Posterior cingulate gyrus (tissue), 11 donors: Measurements from ENCODE around the gene HAUS6.
"Not testable (repeated sequence)": the region's sequence is repeated elsewhere in the genome, so short reads cannot be mapped to it uniquely, and the experiment has no call there.

Experiments used
- DNase-seq, 10 donors: peaks; one replicate each; pipeline versions ENCODE4 v3.0.0 to v3.0.0-alpha.2; 2020 to 2021; ENCODE audit warnings: mixed read lengths in 3 of 10
- intact Hi-C: fragments of 100-400 bp; cut with DNase I; formaldehyde crosslinking; loops from one replicate; pipeline ENCODE4 v1.15.1; 2023

HAUS6 gene, protein sequence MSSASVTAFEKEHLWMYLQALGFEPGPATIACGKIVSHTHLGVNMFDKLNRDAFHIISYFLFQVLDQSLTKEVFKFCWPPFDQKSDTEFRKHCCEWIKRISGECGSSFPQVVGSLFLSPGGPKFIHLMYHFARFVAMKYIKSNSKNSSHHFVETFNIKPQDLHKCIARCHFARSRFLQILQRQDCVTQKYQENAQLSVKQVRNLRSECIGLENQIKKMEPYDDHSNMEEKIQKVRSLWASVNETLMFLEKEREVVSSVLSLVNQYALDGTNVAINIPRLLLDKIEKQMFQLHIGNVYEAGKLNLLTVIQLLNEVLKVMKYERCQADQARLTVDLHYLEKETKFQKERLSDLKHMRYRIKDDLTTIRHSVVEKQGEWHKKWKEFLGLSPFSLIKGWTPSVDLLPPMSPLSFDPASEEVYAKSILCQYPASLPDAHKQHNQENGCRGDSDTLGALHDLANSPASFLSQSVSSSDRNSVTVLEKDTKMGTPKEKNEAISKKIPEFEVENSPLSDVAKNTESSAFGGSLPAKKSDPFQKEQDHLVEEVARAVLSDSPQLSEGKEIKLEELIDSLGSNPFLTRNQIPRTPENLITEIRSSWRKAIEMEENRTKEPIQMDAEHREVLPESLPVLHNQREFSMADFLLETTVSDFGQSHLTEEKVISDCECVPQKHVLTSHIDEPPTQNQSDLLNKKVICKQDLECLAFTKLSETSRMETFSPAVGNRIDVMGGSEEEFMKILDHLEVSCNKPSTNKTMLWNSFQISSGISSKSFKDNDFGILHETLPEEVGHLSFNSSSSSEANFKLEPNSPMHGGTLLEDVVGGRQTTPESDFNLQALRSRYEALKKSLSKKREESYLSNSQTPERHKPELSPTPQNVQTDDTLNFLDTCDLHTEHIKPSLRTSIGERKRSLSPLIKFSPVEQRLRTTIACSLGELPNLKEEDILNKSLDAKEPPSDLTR

GRCh38 chr9:19102631-19103345, at the start of gene HAUS6:
Gene HAUS6 (minus strand): TSS chr9:19102904. CDS start chr9:19102651, 253 bp downstream.
- intact Hi-C loops: loop anchor here (2.0 to 10.0 kb wide), 2 partner anchors 54 to 132 kb away; partner anchors contain the start of genes DENND4C and RRAGA

DNA sequence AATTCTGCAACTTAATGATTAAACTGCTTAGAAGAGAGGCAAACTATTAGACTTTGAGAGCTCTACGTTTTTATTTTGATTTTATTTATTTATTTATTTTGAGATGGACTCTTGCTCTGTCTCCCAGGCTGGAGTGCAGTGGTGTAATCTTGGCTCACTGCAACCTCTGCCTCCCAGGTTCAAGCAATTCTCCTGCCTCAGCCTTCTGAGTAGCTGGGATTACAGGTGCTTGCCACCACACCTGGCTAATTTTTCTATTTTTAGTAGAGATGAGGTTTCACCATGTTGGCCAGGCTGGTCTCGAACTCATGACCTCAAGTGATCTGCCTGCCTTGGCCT, 49.4 kb upstream of the HAUS6 start:
- peak in 1 of 10 donors; percentile 5 for DNase-seq
- intact Hi-C loops: not testable (repeated sequence)

More at GRCh38 chr9:19102631-19103345, at the start of gene HAUS6:
- DNase-seq: peak; percentile 94 to 100 (median 96)

- intact Hi-C loops: no loop called here
- peak in 1 of 10 donors; percentile 20 for DNase-seq
Observed at GRCh38 chr9:19151425-19152159, 48.9 kb upstream of the HAUS6 start.

GRCh38 chr9:19149230-19149629, 46.5 kb upstream of the HAUS6 start:
- DNase-seq: peak in 1 of 10 donors; percentile 14
- intact Hi-C loops: no loop called here

- intact Hi-C loops: no loop called here
- DNase-seq: peak in 1 of 10 donors; percentile 39
Observed at GRCh38 chr9:19148187-19148586, 45.5 kb upstream of the HAUS6 start.

GRCh38 chr9:19146441-19147024, 43.8 kb upstream of the HAUS6 start:
- intact Hi-C loops: no loop called here
- no peak for DNase-seq

DNA sequence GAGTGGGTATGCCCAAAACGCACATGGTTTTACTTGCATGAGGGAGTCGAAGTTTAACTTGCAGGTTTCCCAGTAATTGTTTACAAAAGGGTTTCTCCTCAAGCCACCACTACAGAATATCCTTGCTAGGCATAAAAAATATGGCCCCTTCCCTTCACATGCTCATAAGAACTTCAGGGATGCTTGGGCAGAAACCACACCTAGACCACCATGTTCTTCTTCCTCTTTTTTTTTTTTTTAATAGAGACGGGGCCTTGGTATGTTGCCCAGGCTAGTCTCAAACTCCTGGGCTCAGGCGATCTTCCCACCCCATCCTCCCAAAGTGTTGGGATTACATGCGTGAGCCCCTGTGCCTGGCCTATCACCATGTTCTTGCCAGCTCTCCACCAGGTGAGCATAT, 43.2 kb upstream of the HAUS6 start:
- DNase-seq: no peak
- intact Hi-C loops: no loop called here

DNA sequence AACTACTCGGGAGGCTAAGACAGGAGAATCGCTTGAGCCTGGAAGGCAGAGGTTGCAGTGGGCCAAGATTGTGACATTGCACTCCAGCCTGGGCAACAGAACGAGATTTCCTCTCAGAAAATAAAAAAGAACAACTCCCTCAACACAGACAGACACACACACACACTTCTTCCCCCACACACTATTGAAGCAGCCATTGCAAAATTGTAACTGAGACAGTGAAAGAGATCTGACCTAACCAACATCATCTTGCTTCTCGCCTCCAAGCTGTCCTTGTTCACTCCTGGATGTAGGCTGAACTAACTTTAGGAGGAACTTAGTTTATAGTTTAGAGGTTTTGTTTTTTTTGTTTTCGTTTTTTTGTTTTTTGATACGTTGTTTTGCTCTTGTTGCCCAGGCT, 37.6 kb upstream of the HAUS6 start:
- intact Hi-C loops: no loop called here
- DNase-seq: no peak

DNA sequence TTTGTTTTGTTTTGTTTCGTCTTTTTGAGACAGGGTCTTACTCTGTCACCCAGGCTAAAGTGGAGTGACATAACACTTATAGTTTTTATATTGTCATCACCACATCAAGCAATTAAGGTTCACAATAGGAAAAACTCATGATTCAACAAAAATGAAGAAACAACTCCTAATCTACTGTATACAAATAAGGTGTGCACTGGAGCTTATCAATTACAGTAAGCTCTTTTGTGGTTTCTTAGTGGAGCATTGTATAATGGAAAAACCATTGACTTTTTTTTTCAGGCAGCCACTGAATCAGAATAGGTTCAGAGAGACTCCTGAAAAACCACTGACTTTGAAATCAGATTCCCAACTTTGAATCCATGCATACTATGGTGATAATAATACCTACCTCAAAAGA, 35.4 kb upstream of the HAUS6 start:
- no peak for DNase-seq
- intact Hi-C loops: no loop called here

DNA sequence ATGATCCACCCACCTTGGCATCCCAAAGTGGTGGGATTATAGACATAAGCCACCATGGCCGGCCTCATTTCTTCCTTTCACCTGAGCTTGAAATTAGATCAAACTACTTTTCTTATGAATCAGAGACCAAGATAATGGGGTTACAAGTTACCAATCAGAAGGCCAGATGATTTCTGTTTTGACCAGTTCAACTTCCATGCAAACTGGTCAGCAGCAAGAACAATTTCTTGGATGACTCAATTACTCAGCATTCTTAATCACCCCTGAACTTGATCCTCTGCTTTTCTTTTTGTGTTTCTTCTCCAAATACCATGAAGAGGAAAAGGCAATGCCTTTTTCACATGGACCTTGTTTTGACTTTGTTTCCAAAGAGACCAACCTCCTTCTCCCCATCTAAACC, 34.6 kb upstream of the HAUS6 start:
- intact Hi-C loops: no loop called here
- DNase-seq: no peak

- no peak for DNase-seq
- intact Hi-C loops: no loop called here
Observed at GRCh38 chr9:19136129-19136528, 33.4 kb upstream of the HAUS6 start.

DNA sequence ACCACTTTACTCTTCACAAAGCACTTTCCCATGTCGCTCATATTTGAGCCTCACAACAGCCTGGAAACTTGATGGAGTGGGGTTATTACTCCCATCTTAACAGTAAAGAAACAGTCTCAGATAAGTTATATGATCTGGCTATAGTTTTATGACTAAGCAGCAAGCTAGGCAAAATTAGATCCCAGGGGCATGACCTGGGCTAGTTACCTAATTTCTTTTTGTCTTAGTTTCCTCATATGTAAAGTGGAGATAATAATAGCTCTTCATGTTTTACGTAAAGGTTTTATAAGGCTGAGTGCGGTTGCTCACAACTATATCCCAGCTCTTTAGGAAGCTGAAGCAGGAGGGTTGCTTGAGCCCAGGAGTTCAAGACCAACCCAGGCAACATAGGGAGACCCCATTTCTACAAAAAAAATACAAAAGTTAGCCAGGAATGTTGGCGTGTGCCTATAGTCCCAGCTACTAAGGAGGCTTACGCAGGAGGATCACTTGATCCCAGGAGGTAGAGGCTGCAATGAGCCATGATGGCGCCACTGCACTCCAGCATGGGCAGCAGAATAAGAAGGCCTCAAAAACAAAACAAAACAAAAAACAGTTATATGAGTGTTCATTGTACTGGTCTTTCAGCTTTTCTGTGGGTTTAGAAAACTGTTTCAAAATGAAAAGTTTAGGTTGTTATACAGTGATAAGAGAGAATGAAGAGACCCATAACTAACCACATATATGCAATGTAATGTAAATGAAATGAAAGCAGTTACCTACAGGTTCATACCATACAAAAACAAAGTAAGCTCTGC, 31.0 kb upstream of the HAUS6 start:
- intact Hi-C loops: no loop called here
- no peak for DNase-seq

DNA sequence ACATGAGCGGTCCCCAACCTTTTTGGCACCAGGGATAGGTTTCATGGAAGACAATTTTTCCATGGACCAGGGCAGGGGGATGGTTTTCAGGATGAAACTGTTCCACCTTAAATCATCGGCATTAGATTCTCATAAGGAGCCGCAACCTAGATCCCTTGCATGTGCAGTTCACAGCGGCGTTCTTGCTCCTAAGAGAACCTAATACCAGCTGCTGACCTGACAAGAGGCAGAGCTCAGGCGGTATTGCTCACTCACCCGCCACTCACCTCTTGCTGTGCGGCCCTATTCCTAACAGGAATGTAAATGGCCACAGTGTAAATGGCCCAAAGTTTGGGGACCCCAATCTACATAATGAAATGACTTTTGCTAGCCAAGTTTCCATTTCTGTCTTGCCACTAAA, 27.7 kb upstream of the HAUS6 start:
- intact Hi-C loops: no loop called here
- DNase-seq: no peak

DNA sequence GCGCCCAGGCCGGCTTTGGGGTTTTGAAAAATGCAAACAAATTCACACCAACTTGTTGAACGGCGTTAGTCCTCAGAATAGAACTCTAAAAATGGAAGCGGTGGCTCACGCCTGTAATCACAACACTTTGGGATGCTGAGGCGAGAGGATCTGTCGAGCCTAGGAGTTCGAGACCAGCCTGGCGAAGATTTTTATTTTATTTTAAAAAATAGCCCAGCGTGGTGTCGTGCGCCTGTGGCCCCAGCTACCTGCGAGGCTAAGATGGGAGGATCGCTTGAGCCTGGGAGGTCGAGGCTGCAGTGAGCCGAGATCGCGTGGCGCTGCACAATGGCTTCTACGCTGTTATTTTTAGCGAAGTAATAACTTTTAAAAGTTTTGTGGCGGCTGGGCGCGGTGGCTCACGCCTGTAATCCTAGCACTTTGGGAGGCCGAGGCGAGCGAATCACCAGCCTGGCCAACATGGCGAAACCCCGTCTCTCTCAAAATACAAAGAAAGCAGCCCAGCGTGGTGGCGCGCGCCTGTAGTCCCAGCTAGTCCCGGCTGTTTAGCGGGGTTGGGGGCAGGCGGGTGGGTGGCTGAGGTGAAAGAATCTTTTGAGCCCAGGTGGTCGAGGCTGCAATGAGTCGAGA, 25.3 kb upstream of the HAUS6 start:
- peak in 2 of 10 donors; percentile 16 to 19 for DNase-seq
- intact Hi-C loops: loop anchor here (10.0 kb wide), 1 partner anchor 47 kb away; no protein-coding TSS in a partner anchor

- intact Hi-C loops: loop anchor here (2.0 to 10.0 kb wide), 2 partner anchors 20 to 50 kb away; no protein-coding TSS in a partner anchor
- DNase-seq: no peak
Observed at GRCh38 chr9:19124430-19124793, 21.7 kb upstream of the HAUS6 start.

DNA sequence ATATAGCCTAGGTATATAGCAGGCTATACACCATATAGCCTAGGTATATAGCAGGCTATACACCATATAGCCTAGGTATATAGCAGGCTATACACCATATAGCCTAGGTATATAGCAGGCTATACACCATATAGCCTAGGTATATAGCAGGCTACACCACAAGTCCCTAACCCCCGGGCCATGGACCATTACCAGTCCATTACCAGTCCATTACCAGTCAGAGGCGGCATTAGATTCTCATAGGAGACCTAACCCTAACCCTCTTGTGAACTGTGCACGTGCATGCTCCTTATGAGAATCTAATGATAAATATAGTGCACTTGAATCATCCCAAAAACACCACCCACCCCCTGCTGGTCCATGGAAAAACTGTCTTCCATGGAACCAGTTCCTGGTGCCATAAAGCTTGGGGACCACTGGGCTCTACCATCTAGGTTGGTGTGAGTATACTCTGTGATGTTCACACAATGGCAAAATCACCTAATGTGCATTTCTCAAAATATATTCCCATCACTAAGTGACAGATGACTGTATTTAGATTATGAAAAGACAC, 19.9 kb upstream of the HAUS6 start:
- no peak for DNase-seq
- intact Hi-C loops: loop anchor here (10.0 kb wide), 1 partner anchor 52 kb away; no protein-coding TSS in a partner anchor

DNA sequence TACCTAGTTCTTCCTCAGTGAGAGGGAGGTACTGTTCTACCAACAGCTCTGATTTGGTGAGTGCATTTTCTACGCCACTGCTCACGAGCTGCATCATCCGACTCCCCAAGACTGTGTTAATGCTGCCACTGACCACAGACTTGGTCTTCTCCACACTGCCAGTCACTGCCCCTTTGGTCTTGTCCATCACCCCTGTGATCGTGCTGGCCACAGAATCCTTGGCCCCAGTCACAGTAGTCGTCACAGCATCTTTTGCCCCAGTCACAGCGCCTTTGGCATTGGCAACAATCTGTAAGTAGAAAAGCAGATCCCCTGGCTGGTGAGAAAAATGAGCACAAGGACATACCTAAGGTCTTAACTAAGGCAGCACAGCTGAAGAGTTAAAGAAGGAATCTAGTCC, 18.2 kb upstream of the HAUS6 start:
- no peak for DNase-seq
- intact Hi-C loops: loop anchor here (10.0 kb wide), 1 partner anchor 54 kb away; no protein-coding TSS in a partner anchor
